WTC11 (cell line): Measurements from ENCODE around the gene NPTX1. TPM values are rescaled to one million over a fixed set of nuclear protein-coding genes. Genes with fewer than 3 reads are reported as not detected.

Experiments used
- ATAC-seq: fragments of 200-7000 bp; cut with Tn5 transposase; 2 replicates; pipeline ENCODE4 v1.10.0; 2021; ENCODE audit warnings: mild to moderate bottlenecking, moderate library complexity
- CTCF ChIA-PET: fragments of 300-600 bp; sonication (Branson Sonifier 250); formaldehyde crosslinking; loops from one replicate; lab custom pipeline; 2021; ENCODE audit warnings: antibody characterized with exemption; lab: Charles Lee
- POLR2A ChIA-PET: fragments of 350-600 bp; sonication (Branson Sonifier 250); formaldehyde crosslinking; loops from one replicate; lab custom pipeline; 2021; ENCODE audit warnings: antibody characterized with exemption; lab: Charles Lee
- DNase-seq: peaks from one replicate; pipeline ENCODE4 v3.0.0; 2021; ENCODE audit warnings: low spot score
- H3K27ac Mint-ChIP-seq: 2 replicates; pipeline ENCODE4 v1.8.0; 2021; ENCODE audit warnings: mixed read lengths
- H3K27me3 Mint-ChIP-seq: 2 replicates; pipeline ENCODE4 v1.8.0; 2021; ENCODE audit warnings: low read depth, mild to moderate bottlenecking, moderate library complexity, mixed read lengths
- H3K36me3 Mint-ChIP-seq: 2 replicates; pipeline ENCODE4 v1.8.0; 2021; ENCODE audit warnings: mixed read lengths
- H3K4me1 Mint-ChIP-seq: 2 replicates; pipeline ENCODE4 v1.8.0; 2022; ENCODE audit warnings: mixed read lengths
- H3K4me3 Mint-ChIP-seq: 2 replicates; pipeline ENCODE4 v1.8.0; 2021; ENCODE audit warnings: mild to moderate bottlenecking, moderate library complexity, mixed read lengths
- H3K9me3 Mint-ChIP-seq: 2 replicates; pipeline ENCODE4 v1.8.0; 2021; ENCODE audit warnings: mixed read lengths
- AR ChIP-seq: fragments of 250-450 bp; sonication (Bioruptor Pico); IDR thresholded peaks from 2 replicates; pipeline ENCODE4 v1.9.0; 2021; ENCODE audit warnings: mild to moderate bottlenecking
- ATF1 ChIP-seq: sonication (generic); formaldehyde crosslinking; IDR thresholded peaks from 2 replicates; pipeline ENCODE4 v1.8.1; 2023; ENCODE audit warnings: mild to moderate bottlenecking, moderate library complexity, missing genetic modification reagents
- GRHL2 ChIP-seq: fragments of 250-450 bp; sonication (Bioruptor Pico); IDR thresholded peaks from 2 replicates; pipeline ENCODE4 v1.8.0; 2022; ENCODE audit warnings: mild to moderate bottlenecking, moderate library complexity; ENCODE audit not compliant: insufficient replicate concordance, severe bottlenecking
- HMGA2 ChIP-seq: fragments of 250-450 bp; sonication (Bioruptor Pico); IDR thresholded peaks from 2 replicates; pipeline ENCODE4 v1.4.0; 2021; ENCODE audit warnings: mild to moderate bottlenecking, moderate library complexity
- MXD4 ChIP-seq: fragments of 250-450 bp; sonication (Bioruptor Pico); IDR thresholded peaks from 2 replicates; pipeline ENCODE4 v1.8.0; 2021; ENCODE audit warnings: mild to moderate bottlenecking, moderate library complexity, borderline replicate concordance
- NR1H2 ChIP-seq: sonication (generic); formaldehyde crosslinking; IDR thresholded peaks from 2 replicates; pipeline ENCODE4 v1.9.0; 2021; ENCODE audit warnings: mild to moderate bottlenecking, moderate library complexity, missing genetic modification reagents
- OVOL2 ChIP-seq: fragments of 250-450 bp; sonication (Bioruptor Pico); IDR thresholded peaks from 2 replicates; pipeline ENCODE4 v1.9.0; 2021; ENCODE audit warnings: mild to moderate bottlenecking, borderline replicate concordance
- SP1 ChIP-seq: sonication (generic); formaldehyde crosslinking; conservative IDR thresholded peaks from 2 replicates; pipeline ENCODE4 v1.8.1; 2022; ENCODE audit warnings: missing genetic modification reagents
- STAT6 ChIP-seq: sonication (generic); formaldehyde crosslinking; conservative IDR thresholded peaks from 2 replicates; pipeline ENCODE4 v1.8.1; 2023; ENCODE audit warnings: mild to moderate bottlenecking, low read depth, missing genetic modification reagents, moderate library complexity
- TEAD1 ChIP-seq: sonication (generic); formaldehyde crosslinking; IDR thresholded peaks from 2 replicates; pipeline ENCODE4 v1.8.0; 2022; ENCODE audit warnings: mild to moderate bottlenecking, missing genetic modification reagents
- ZNF121 ChIP-seq: sonication (generic); formaldehyde crosslinking; IDR thresholded peaks from 2 replicates; pipeline ENCODE4 v1.8.0; 2023; ENCODE audit warnings: missing genetic modification reagents
- ZNF423 ChIP-seq: fragments of 250-450 bp; sonication (Bioruptor Pico); IDR thresholded peaks from 2 replicates; pipeline ENCODE4 v2.1.2; 2022; ENCODE audit warnings: mild to moderate bottlenecking, moderate library complexity
- ZNF512 ChIP-seq: sonication (generic); formaldehyde crosslinking; IDR thresholded peaks from 2 replicates; pipeline ENCODE4 v1.8.1; 2022; ENCODE audit warnings: missing genetic modification reagents, borderline replicate concordance
- ZNF671 ChIP-seq: fragments of 250-450 bp; sonication (Bioruptor Pico); IDR thresholded peaks from 2 replicates; pipeline ENCODE4 v1.8.0; 2021; ENCODE audit warnings: mild to moderate bottlenecking
- total RNA-seq: library from RNA; stranded (reverse); gene quantifications from 3 replicates; pipeline ENCODE4 v1.2.3, GENCODE V29; 2021
- TF ChIP-seq, protein P1 (sequence below): sonication (generic); formaldehyde crosslinking; IDR thresholded peaks from 2 replicates; pipeline ENCODE4 v1.8.0; 2023; ENCODE audit warnings: missing genetic modification reagents, mild to moderate bottlenecking, borderline replicate concordance
- TF ChIP-seq, protein P2 (sequence below): sonication (generic); formaldehyde crosslinking; IDR thresholded peaks from 2 replicates; pipeline ENCODE4 v1.8.1; 2023; ENCODE audit warnings: mild to moderate bottlenecking, missing genetic modification reagents
- TF ChIP-seq, protein P3 (sequence below): sonication (generic); formaldehyde crosslinking; IDR thresholded peaks from 2 replicates; pipeline ENCODE4 v1.8.1; 2023; ENCODE audit warnings: mild to moderate bottlenecking, missing genetic modification reagents, moderate library complexity

NPTX1 gene
- total RNA-seq, 1 experiment from 2014 or later = 15.1 TPM

DNA sequence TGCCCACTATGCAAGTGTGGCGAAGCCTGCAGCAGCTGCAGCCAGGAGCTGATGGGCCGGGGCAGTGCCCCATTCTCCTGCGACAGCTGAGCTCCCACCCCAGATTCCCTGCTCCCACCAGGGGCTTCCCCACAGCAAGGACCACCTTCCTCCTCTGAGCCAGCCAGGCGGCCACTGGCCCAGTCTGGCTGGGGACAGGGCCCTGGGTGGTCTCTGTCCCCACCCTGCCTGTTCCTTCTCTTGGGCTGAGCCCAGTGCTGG is 5.6 kb upstream of the NPTX1 start:
- Mint-ChIP-seq H3K27me3 (peaks cover 53% of the 10 kb centered on the region), H3K4me3 (no peak overlapping the region), H3K27ac (no peak overlapping the region), H3K4me1 (peaks cover 13% of the 10 kb centered on the region), H3K36me3 (no peaks in the 10 kb centered on the region), H3K9me3 (no peaks in the 10 kb centered on the region)
- ChIA-PET POLR2A (no interaction called here), CTCF (no interaction called here)
- ATAC-seq (no peak), DNase-seq (no peak)
- TF ChIP-seq, protein P1, sequence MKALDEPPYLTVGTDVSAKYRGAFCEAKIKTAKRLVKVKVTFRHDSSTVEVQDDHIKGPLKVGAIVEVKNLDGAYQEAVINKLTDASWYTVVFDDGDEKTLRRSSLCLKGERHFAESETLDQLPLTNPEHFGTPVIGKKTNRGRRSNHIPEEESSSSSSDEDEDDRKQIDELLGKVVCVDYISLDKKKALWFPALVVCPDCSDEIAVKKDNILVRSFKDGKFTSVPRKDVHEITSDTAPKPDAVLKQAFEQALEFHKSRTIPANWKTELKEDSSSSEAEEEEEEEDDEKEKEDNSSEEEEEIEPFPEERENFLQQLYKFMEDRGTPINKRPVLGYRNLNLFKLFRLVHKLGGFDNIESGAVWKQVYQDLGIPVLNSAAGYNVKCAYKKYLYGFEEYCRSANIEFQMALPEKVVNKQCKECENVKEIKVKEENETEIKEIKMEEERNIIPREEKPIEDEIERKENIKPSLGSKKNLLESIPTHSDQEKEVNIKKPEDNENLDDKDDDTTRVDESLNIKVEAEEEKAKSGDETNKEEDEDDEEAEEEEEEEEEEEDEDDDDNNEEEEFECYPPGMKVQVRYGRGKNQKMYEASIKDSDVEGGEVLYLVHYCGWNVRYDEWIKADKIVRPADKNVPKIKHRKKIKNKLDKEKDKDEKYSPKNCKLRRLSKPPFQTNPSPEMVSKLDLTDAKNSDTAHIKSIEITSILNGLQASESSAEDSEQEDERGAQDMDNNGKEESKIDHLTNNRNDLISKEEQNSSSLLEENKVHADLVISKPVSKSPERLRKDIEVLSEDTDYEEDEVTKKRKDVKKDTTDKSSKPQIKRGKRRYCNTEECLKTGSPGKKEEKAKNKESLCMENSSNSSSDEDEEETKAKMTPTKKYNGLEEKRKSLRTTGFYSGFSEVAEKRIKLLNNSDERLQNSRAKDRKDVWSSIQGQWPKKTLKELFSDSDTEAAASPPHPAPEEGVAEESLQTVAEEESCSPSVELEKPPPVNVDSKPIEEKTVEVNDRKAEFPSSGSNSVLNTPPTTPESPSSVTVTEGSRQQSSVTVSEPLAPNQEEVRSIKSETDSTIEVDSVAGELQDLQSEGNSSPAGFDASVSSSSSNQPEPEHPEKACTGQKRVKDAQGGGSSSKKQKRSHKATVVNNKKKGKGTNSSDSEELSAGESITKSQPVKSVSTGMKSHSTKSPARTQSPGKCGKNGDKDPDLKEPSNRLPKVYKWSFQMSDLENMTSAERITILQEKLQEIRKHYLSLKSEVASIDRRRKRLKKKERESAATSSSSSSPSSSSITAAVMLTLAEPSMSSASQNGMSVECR (CRISPR knock-in tag) = no peak
- TF ChIP-seq ZNF121 (CRISPR knock-in tag) (no peak), ZNF671 (no peak), HMGA2 (CRISPR knock-in tag) (no peak), TEAD1 (CRISPR knock-in tag) (no peak), STAT6 (CRISPR knock-in tag) (no peak), NR1H2 (CRISPR knock-in tag) (no peak), GRHL2 (CRISPR knock-in tag) (no peak), AR (no peak), ZNF423 (CRISPR knock-in tag) (no peak), SP1 (CRISPR knock-in tag) (no peak), MXD4 (CRISPR knock-in tag) (no peak), OVOL2 (CRISPR knock-in tag) (no peak), ZNF512 (no peak), ATF1 (no peak)
- TF ChIP-seq, protein P2, sequence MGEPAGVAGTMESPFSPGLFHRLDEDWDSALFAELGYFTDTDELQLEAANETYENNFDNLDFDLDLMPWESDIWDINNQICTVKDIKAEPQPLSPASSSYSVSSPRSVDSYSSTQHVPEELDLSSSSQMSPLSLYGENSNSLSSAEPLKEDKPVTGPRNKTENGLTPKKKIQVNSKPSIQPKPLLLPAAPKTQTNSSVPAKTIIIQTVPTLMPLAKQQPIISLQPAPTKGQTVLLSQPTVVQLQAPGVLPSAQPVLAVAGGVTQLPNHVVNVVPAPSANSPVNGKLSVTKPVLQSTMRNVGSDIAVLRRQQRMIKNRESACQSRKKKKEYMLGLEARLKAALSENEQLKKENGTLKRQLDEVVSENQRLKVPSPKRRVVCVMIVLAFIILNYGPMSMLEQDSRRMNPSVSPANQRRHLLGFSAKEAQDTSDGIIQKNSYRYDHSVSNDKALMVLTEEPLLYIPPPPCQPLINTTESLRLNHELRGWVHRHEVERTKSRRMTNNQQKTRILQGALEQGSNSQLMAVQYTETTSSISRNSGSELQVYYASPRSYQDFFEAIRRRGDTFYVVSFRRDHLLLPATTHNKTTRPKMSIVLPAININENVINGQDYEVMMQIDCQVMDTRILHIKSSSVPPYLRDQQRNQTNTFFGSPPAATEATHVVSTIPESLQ (CRISPR knock-in tag) = no peak
- TF ChIP-seq, protein P3, sequence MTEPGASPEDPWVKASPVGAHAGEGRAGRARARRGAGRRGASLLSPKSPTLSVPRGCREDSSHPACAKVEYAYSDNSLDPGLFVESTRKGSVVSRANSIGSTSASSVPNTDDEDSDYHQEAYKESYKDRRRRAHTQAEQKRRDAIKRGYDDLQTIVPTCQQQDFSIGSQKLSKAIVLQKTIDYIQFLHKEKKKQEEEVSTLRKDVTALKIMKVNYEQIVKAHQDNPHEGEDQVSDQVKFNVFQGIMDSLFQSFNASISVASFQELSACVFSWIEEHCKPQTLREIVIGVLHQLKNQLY (CRISPR knock-in tag) = no peak
